IMR-90 (cell line): ENCODE measurements around the gene DNAJC28. TPM values are rescaled to one million over a fixed set of nuclear protein-coding genes. Genes with fewer than 3 reads are reported as not detected.

ENCODE experiments used
- ATAC-seq: fragments of 200-7000 bp; cut with Tn5 transposase; 2 replicates; pipeline ENCODE4 v1.9.1; 2020; ENCODE audit warnings: low read depth, mild to moderate bottlenecking, moderate library complexity
- BruUV-seq: library from RNA; stranded (reverse); fragments of 400-500 nt; replicated peaks from 2 replicates; lab custom pipeline; 2021; lab: Mats Ljungman, UMichigan
- CTCF ChIA-PET: fragments of 300-600 bp; formaldehyde crosslinking; extraction: SDS; loops from one replicate; lab custom pipeline; 2021; ENCODE audit warnings: antibody characterized with exemption; lab: Yijun Ruan, JAX
- POLR2A ChIA-PET: fragments of 300-600 bp; sonication (Branson Sonifier 250); formaldehyde crosslinking; loops from one replicate; lab custom pipeline; 2022; ENCODE audit warnings: antibody characterized with exemption; ENCODE audit not compliant: unreplicated experiment; lab: Charles Lee
- DNase-seq: peaks from one replicate; pipeline ENCODE4 v3.0.0; 2013
- H2AFZ ChIP-seq: replicated peaks from 2 replicates; pipeline ENCODE3; 2013; ENCODE audit warnings: low read length, mild to moderate bottlenecking; ENCODE audit not compliant: poor library complexity
- H2AK5ac ChIP-seq: 2 replicates; pipeline ENCODE4 v1.6.1; 2013; ENCODE audit warnings: low read depth, low read length, inconsistent platforms
- H2AK9ac ChIP-seq: replicated peaks from 2 replicates; pipeline ENCODE3; 2013; ENCODE audit warnings: mild to moderate bottlenecking, low read depth, low read length, moderate library complexity; ENCODE audit not compliant: poor library complexity
- H2BK120ac ChIP-seq: 2 replicates; pipeline ENCODE4 v1.6.1; 2013; ENCODE audit warnings: low read depth, low read length, inconsistent platforms
- H2BK15ac ChIP-seq: 3 replicates; pipeline ENCODE4 v1.6.1; 2013; ENCODE audit warnings: low read depth, low read length, inconsistent platforms
- H2BK20ac ChIP-seq: 2 replicates; pipeline ENCODE4 v1.6.1; 2013; ENCODE audit warnings: low read depth, mild to moderate bottlenecking, inconsistent platforms, low read length, moderate library complexity
- H2BK5ac ChIP-seq: 2 replicates; pipeline ENCODE4 v1.6.1; 2013; ENCODE audit warnings: mild to moderate bottlenecking, low read depth, low read length, inconsistent platforms; ENCODE audit not compliant: poor library complexity, severe bottlenecking
- H3K14ac ChIP-seq: replicated peaks from 2 replicates; pipeline ENCODE4 v1.6.1; 2013; ENCODE audit warnings: low read depth, low read length, inconsistent platforms
- H3K18ac ChIP-seq: 2 replicates; pipeline ENCODE4 v1.6.1; 2013; ENCODE audit warnings: low read depth, low read length, control low read depth
- H3K23ac ChIP-seq: 2 replicates; pipeline ENCODE4 v1.6.1; 2013; ENCODE audit warnings: low read depth, low read length, inconsistent platforms
- H3K27ac ChIP-seq: 2 replicates; pipeline ENCODE4 v1.5.1; 2013; ENCODE audit warnings: mild to moderate bottlenecking, control low read depth, low read length; ENCODE audit not compliant: insufficient read depth
- H3K27me3 ChIP-seq: 2 replicates; pipeline ENCODE4 v1.6.1; 2013; ENCODE audit warnings: low read length; ENCODE audit not compliant: control insufficient read depth, insufficient read depth
- H3K36me3 ChIP-seq: 2 replicates; pipeline ENCODE4 v1.6.1; 2013; ENCODE audit warnings: low read length, mixed read lengths; ENCODE audit not compliant: control insufficient read depth, insufficient read depth
- H3K4ac ChIP-seq: 2 replicates; pipeline ENCODE4 v1.6.1; 2013; ENCODE audit warnings: low read depth, low read length, inconsistent platforms
- H3K4me1 ChIP-seq: 2 replicates; pipeline ENCODE4 v1.6.1; 2013; ENCODE audit warnings: low read length, mixed read lengths; ENCODE audit not compliant: control insufficient read depth, insufficient read depth
- H3K4me2 ChIP-seq: 2 replicates; pipeline ENCODE4 v1.6.1; 2013; ENCODE audit warnings: low read depth, mild to moderate bottlenecking, control low read depth, low read length, moderate library complexity
- H3K4me3 ChIP-seq: 2 replicates; pipeline ENCODE4 v1.5.1; 2013; ENCODE audit warnings: low read depth, mild to moderate bottlenecking, control low read depth, low read length, moderate library complexity; ENCODE audit not compliant: insufficient read depth
- H3K56ac ChIP-seq: 2 replicates; pipeline ENCODE4 v1.6.1; 2013; ENCODE audit warnings: low read length, inconsistent platforms; ENCODE audit not compliant: insufficient read depth; ENCODE audit errors: extremely low read depth
- H3K79me1 ChIP-seq, 2 experiments: 2 replicates each; pipeline ENCODE4 v1.6.1; 2013; ENCODE audit warnings: low read length in 2 of 2, inconsistent platforms in 1 of 2, low read depth in 1 of 2
- H3K9ac ChIP-seq: 2 replicates; pipeline ENCODE4 v1.6.1; 2013; ENCODE audit warnings: low read depth, low read length, control low read depth
- H3K9me1 ChIP-seq: 2 replicates; pipeline ENCODE4 v1.6.1; 2013; ENCODE audit warnings: low read length, inconsistent platforms; ENCODE audit not compliant: insufficient read depth
- H3K9me3 ChIP-seq: 2 replicates; pipeline ENCODE4 v1.6.1; 2013; ENCODE audit warnings: low read length; ENCODE audit not compliant: control insufficient read depth, insufficient read depth
- H4K20me1 ChIP-seq: 2 replicates; pipeline ENCODE4 v1.6.1; 2013; ENCODE audit warnings: low read length, inconsistent platforms; ENCODE audit not compliant: insufficient read depth
- H4K5ac ChIP-seq: 2 replicates; pipeline ENCODE4 v1.6.1; 2013; ENCODE audit warnings: mild to moderate bottlenecking, low read depth, low read length, control low read depth
- H4K8ac ChIP-seq, 2 experiments: 2 replicates each; pipeline ENCODE4 v1.6.1; 2013; ENCODE audit warnings: low read depth in 2 of 2, low read length in 2 of 2, control low read depth in 1 of 2, inconsistent platforms in 1 of 2
- H4K91ac ChIP-seq: 2 replicates; pipeline ENCODE4 v1.6.1; 2013; ENCODE audit warnings: low read depth, low read length, inconsistent platforms; ENCODE audit not compliant: insufficient read depth
- MAZ ChIP-seq: IDR thresholded peaks from 2 replicates; pipeline ENCODE4 v1.6.1; 2012; ENCODE audit warnings: low read depth, mild to moderate bottlenecking, low read length, improper control_type of control experiment, moderate library complexity, borderline replicate concordance
- POLR2A ChIP-seq: IDR thresholded peaks from 2 replicates; pipeline ENCODE4 v1.6.1; 2012; ENCODE audit warnings: mild to moderate bottlenecking, low read depth, low read length
- RFX5 ChIP-seq: IDR thresholded peaks from 2 replicates; pipeline ENCODE4 v1.8.0; 2012; ENCODE audit warnings: low read depth, mild to moderate bottlenecking, low read length, moderate library complexity
- WGBS, 2 experiments: methylation state at CpG; one replicate each; pipeline versions ENCODE4 v1.1.5 to v1.1.7; 2013; ENCODE audit warnings: missing lambda C conversion rate in 2 of 2; ENCODE audit not compliant: insufficient read length in 1 of 2; ENCODE audit errors: extremely low coverage in 2 of 2; 5-methylcytosine and 5-hydroxymethylcytosine counted together
- dilution Hi-C: fragments of 300-500 bp; cut with HindIII; formaldehyde crosslinking; loops from one replicate; pipeline ENCODE4 v1.14.3; 2018; ENCODE audit warnings: low sequenced_read_pairs; ENCODE audit not compliant: unreplicated experiment
- in situ Hi-C: fragments of 300-500 bp; cut with MboI; formaldehyde crosslinking; loops from 3 replicates; pipeline ENCODE4 v1.14.3; 2019; ENCODE audit warnings: low sequenced_read_pairs, inconsistent platforms, mixed read lengths
- intact Hi-C: fragments of 100-400 bp; cut with micrococcal nuclease; formaldehyde crosslinking; loops from 2 replicates; pipeline ENCODE4 v1.10.0; 2022
- polyA plus RNA-seq, 3 experiments: library from polyadenylated mRNA; depleted of rRNA; stranded (reverse); fragments of >200 nt; gene quantifications; 2 replicates each; pipeline ENCODE4 v1.2.3, GENCODE V29; 2012; ENCODE audit warnings: low replicate concordance in 1 of 3
- total RNA-seq: library from RNA; depleted of rRNA; stranded (reverse); fragments of >200 nt; gene quantifications from 2 replicates; pipeline ENCODE4 v1.2.3, GENCODE V29; 2012
- TF ChIP-seq, protein P1 (sequence below): fragments of 150-350 bp; IDR thresholded peaks from 2 replicates; pipeline ENCODE4 v1.6.1; 2016; ENCODE audit warnings: low read depth, mild to moderate bottlenecking, low read length, moderate library complexity, borderline replicate concordance

DNAJC28 gene
- total and polyA plus RNA-seq, 2 of the 4 experiments (the other 2 are of a cell fraction) = 0.54 to 0.65 TPM

DNA sequence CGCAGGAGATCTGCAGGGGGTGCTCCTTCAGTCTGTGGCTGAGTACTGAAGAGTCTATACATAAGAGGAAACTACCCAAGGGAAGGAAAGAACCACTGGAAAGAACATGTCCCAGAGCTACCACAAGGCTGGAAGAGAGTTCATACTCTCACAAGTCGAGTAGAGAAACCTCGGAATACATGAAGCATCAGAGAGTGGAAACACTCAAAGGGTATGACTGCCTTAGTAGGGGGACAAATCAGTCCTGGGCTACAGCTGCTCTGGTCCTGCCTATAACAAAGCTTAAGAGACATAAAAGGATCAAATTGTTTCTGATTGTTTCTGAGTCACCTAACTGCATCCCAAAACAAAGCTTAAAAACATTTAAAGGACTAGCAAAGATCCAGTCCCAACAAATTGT is 39.2 kb downstream of the DNAJC28 start:
- Histone ChIP-seq H2AK5ac (no peak overlapping the region), H3K27ac (no peak overlapping the region), H3K9me3 (no peaks in the 10 kb centered on the region), H3K18ac (no peak overlapping the region), H3K79me1 (no peaks in the 10 kb centered on the region), H2BK15ac (no peak overlapping the region), H3K14ac (no peak overlapping the region), H3K23ac (no peak overlapping the region), H2AK9ac (no peak overlapping the region), H3K9ac (no peak overlapping the region), H3K9me1 (peaks cover 6% of the 10 kb centered on the region; the same call in 1 of the 2 replicates), H3K4me2 (no peak overlapping the region), H3K4ac (no peak overlapping the region), H3K27me3 (no peaks in the 10 kb centered on the region), H4K5ac (no peak overlapping the region), H2BK120ac (no peak overlapping the region), H3K4me3 (no peak overlapping the region), H2AFZ (no peak overlapping the region), H3K36me3 (peaks cover 5% of the 10 kb centered on the region), H4K8ac (no peak overlapping the region), H4K20me1 (no peaks in the 10 kb centered on the region), H2BK20ac (no peak overlapping the region), H2BK5ac (no peak overlapping the region), H3K4me1 (peaks cover 3% of the 10 kb centered on the region), H4K91ac (no peak overlapping the region), H3K56ac (no peak overlapping the region)
- ChIA-PET POLR2A (no interaction called here), CTCF (interaction anchor here (0.9 kb wide), 1 partner anchor 154 kb away, joined by 3 read pairs; no protein-coding TSS in a partner anchor)
- no CpG with 5 or more reads among the region's 3 CpGs for WGBS, 2 experiments
- in situ Hi-C loops (loop anchor here (25.0 kb wide), 1 partner anchor 465 kb away; no protein-coding TSS in a partner anchor), dilution Hi-C loops (no loop called here), intact Hi-C loops (no loop called here)
- DNase-seq (no peak), ATAC-seq (peak; percentile 21; the same call in 1 of the 2 replicates)
- no TSS peak for BruUV-seq
- no peak for TF ChIP-seq POLR2A
- TF ChIP-seq, protein P1, sequence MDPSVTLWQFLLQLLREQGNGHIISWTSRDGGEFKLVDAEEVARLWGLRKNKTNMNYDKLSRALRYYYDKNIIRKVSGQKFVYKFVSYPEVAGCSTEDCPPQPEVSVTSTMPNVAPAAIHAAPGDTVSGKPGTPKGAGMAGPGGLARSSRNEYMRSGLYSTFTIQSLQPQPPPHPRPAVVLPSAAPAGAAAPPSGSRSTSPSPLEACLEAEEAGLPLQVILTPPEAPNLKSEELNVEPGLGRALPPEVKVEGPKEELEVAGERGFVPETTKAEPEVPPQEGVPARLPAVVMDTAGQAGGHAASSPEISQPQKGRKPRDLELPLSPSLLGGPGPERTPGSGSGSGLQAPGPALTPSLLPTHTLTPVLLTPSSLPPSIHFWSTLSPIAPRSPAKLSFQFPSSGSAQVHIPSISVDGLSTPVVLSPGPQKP = no peak
- TF ChIP-seq MAZ = no peak
- TF ChIP-seq RFX5 = no peak
